ENCODE data around the gene HBP1. TPM values are rescaled to one million over a fixed set of nuclear protein-coding genes. Genes with fewer than 3 reads are reported as not detected.
"Not testable (repeated sequence)": the region's sequence is repeated elsewhere in the genome, so short reads cannot be mapped to it uniquely, and the experiment has no call there.

HBP1 gene
- total RNA-seq, 1 donor from 2014 or later: 11.0 TPM

GRCh38 chr7:107234436-107234835 lies 65.6 kb downstream of the HBP1 start:
- intact Hi-C loops (cut with micrococcal nuclease): no loop called here
- no peaks in the 10 kb centered on the region for H3K4me1 Mint-ChIP-seq
- H3K4me3 Mint-ChIP-seq: no peak overlapping the region
- H3K36me3 Mint-ChIP-seq (ENCODE audit: low read depth): no peaks in the 10 kb centered on the region
- no peaks in the 10 kb centered on the region for H3K9me3 Mint-ChIP-seq
- no peaks in the 10 kb centered on the region for H3K27me3 Mint-ChIP-seq
- no peak for DNase-seq
- no peak overlapping the region for H3K27ac Mint-ChIP-seq

DNA sequence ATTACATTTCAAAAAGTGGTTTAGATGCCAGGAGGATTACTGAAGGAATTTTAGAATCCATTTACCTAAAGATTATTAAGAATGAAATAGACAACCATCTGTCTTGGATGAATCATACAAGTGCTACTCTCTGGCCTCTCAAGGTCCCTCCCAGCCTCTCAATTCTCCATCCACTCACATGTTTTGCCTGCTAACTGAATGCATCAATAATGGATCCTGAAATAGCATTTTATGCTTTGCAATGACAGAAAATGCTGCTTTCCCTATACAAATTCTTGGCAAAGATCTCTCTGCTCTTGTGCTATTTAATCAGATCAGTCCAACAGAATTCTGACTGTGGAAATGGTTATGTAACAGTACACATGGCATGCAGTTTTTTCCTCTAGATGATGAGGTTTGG lies 68.1 kb downstream of the HBP1 start:
- no peaks in the 10 kb centered on the region for H3K4me1 Mint-ChIP-seq
- no peak for DNase-seq
- intact Hi-C loops (cut with micrococcal nuclease): no loop called here
- no peaks in the 10 kb centered on the region for H3K27me3 Mint-ChIP-seq
- H3K27ac Mint-ChIP-seq: no peak overlapping the region
- peaks cover 6% of the 10 kb centered on the region for H3K36me3 Mint-ChIP-seq (ENCODE audit: low read depth)
- H3K4me3 Mint-ChIP-seq: no peak overlapping the region
- H3K9me3 Mint-ChIP-seq: no peaks in the 10 kb centered on the region

- no peak overlapping the region for H3K27ac Mint-ChIP-seq
- DNase-seq: no peak
- intact Hi-C loops (cut with micrococcal nuclease): no loop called here
- H3K27me3 Mint-ChIP-seq: no peaks in the 10 kb centered on the region
- H3K36me3 Mint-ChIP-seq (ENCODE audit: low read depth): peaks cover 6% of the 10 kb centered on the region
- H3K4me3 Mint-ChIP-seq: no peak overlapping the region
- H3K9me3 Mint-ChIP-seq: no peaks in the 10 kb centered on the region
- H3K4me1 Mint-ChIP-seq: no peaks in the 10 kb centered on the region
Observed at GRCh38 chr7:107237451-107237850, 68.6 kb downstream of the HBP1 start.

- H3K9me3 Mint-ChIP-seq: peaks cover 18% of the 10 kb centered on the region
- no peaks in the 10 kb centered on the region for H3K4me1 Mint-ChIP-seq
- H3K4me3 Mint-ChIP-seq: no peak overlapping the region
- H3K27ac Mint-ChIP-seq: no peak overlapping the region
- intact Hi-C loops (cut with micrococcal nuclease): no loop called here
- H3K27me3 Mint-ChIP-seq: no peaks in the 10 kb centered on the region
- H3K36me3 Mint-ChIP-seq (ENCODE audit: low read depth): peaks cover 44% of the 10 kb centered on the region
- DNase-seq: no peak
Observed at GRCh38 chr7:107242267-107242666, 73.5 kb downstream of the HBP1 start.

GRCh38 chr7:107244613-107245012 lies 75.8 kb downstream of the HBP1 start:
- Mint-ChIP-seq H3K4me1 (no peaks in the 10 kb centered on the region), H3K9me3 (peaks cover 18% of the 10 kb centered on the region), H3K36me3 (ENCODE audit: low read depth) (peaks cover 53% of the 10 kb centered on the region), H3K4me3 (no peak overlapping the region), H3K27me3 (no peaks in the 10 kb centered on the region), H3K27ac (no peak overlapping the region)
- no peak for DNase-seq
- intact Hi-C loops (cut with micrococcal nuclease): no loop called here

GRCh38 chr7:107246836-107247235 lies 78.0 kb downstream of the HBP1 start:
- Mint-ChIP-seq H3K36me3 (ENCODE audit: low read depth) (peaks cover 48% of the 10 kb centered on the region), H3K9me3 (peaks cover 18% of the 10 kb centered on the region)
- DNase-seq; intact Hi-C loops (cut with micrococcal nuclease); H3K27me3 Mint-ChIP-seq; H3K4me3 Mint-ChIP-seq; H3K27ac Mint-ChIP-seq; H3K4me1 Mint-ChIP-seq: not testable (repeated sequence)

GRCh38 chr7:107248551-107249316 lies 79.9 kb downstream of the HBP1 start:
- DNase-seq: no peak
- H3K9me3 Mint-ChIP-seq: peaks cover 15% of the 10 kb centered on the region
- H3K36me3 Mint-ChIP-seq (ENCODE audit: low read depth): peaks cover 45% of the 10 kb centered on the region
- H3K4me1 Mint-ChIP-seq: peaks cover 4% of the 10 kb centered on the region
- intact Hi-C loops (cut with micrococcal nuclease): no loop called here
- no peak overlapping the region for H3K27ac Mint-ChIP-seq
- H3K27me3 Mint-ChIP-seq: no peaks in the 10 kb centered on the region
- H3K4me3 Mint-ChIP-seq: no peak overlapping the region

DNA sequence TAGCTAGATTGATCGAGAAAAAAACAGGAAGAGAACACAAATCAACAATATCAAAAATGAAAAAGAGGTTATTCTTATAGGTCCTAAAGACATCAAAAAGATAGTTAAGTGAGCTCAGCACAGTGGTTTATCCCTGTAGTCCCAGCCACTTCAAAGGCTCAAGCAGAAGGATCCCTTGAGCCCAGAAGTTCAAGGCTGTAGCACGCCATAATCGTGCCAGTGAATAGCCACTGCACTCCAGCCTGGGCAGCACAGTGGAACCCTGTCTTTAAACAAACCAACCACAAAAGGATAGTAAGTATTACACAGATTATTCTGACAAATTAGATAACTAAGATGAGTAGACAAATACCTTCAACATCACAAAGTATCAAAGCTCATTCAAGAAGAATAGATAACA lies 83.2 kb downstream of the HBP1 start:
- no peak for DNase-seq
- Mint-ChIP-seq H3K27ac (no peak overlapping the region), H3K9me3 (peaks cover 2% of the 10 kb centered on the region), H3K4me1 (peaks cover 4% of the 10 kb centered on the region), H3K27me3 (no peaks in the 10 kb centered on the region), H3K4me3 (no peak overlapping the region), H3K36me3 (ENCODE audit: low read depth) (peaks cover 17% of the 10 kb centered on the region)
- intact Hi-C loops (cut with micrococcal nuclease): no loop called here

Other genes with a start within 250 kb of the HBP1 start
- gene PRKAR2B, start 124.3 kb upstream of the HBP1 start, total RNA-seq: 0.54 and 0.77 TPM in 2 replicates